Caco-2 (cell line): Measurements from ENCODE around the gene PFKFB4. TPM values are rescaled to one million over a fixed set of nuclear protein-coding genes. Genes with fewer than 3 reads are reported as not detected.

Experiments
- BruUV-seq: library from RNA; stranded (reverse); fragments of 400-500 nt; replicated peaks from 2 replicates; lab custom pipeline; 2021; lab: Mats Ljungman, UMichigan
- CTCF ChIA-PET: fragments of 300-600 bp; sonication (Branson Sonifier 250); formaldehyde crosslinking; loops from one replicate; lab custom pipeline; 2022; ENCODE audit warnings: antibody characterized with exemption; lab: Charles Lee
- POLR2A ChIA-PET: fragments of 300-600 bp; sonication (Branson Sonifier 250); formaldehyde crosslinking; loops from one replicate; lab custom pipeline; 2022; ENCODE audit warnings: antibody characterized with exemption; lab: Charles Lee
- DNase-seq, 2 experiments: peaks; one replicate each; pipeline versions ENCODE4 v3.0.0 to v3.0.0-alpha.2; 2020 to 2022
- H3K27me3 ChIP-seq: replicated peaks from 2 replicates; pipeline ENCODE4 v1.6.0; 2011; ENCODE audit warnings: low read length; ENCODE audit not compliant: control insufficient read depth, insufficient read depth
- H3K36me3 ChIP-seq: 2 replicates; pipeline ENCODE4 v1.5.1; 2011; ENCODE audit warnings: low read length; ENCODE audit not compliant: control insufficient read depth, insufficient read depth
- H3K4me1 ChIP-seq: fragments of 250-450 bp; sonication (Bioruptor Pico); 2 replicates; pipeline ENCODE4 v1.5.1; 2020; ENCODE audit warnings: mild to moderate bottlenecking
- H3K4me3 ChIP-seq: 2 replicates; pipeline ENCODE4 v1.5.1; 2011; ENCODE audit warnings: low read depth, mild to moderate bottlenecking, control low read depth, low read length
- H3K9me3 ChIP-seq: fragments of 250-450 bp; sonication (Bioruptor Pico); 2 replicates; pipeline ENCODE4 v1.5.1; 2020; ENCODE audit warnings: mild to moderate bottlenecking, moderate library complexity
- H3K27ac Mint-ChIP-seq: one replicate; pipeline ENCODE4 v1.8.0; 2022; ENCODE audit warnings: mixed read lengths; ENCODE audit not compliant: unreplicated experiment
- H3K27me3 Mint-ChIP-seq: one replicate; pipeline ENCODE4 v1.8.0; 2022; ENCODE audit warnings: mixed read lengths; ENCODE audit not compliant: insufficient read depth, unreplicated experiment
- H3K36me3 Mint-ChIP-seq: one replicate; pipeline ENCODE4 v1.8.0; 2022; ENCODE audit warnings: mild to moderate bottlenecking, mixed read lengths; ENCODE audit not compliant: insufficient read depth, unreplicated experiment
- H3K4me1 Mint-ChIP-seq: one replicate; pipeline ENCODE4 v1.8.0; 2022; ENCODE audit warnings: low read depth, mixed read lengths; ENCODE audit not compliant: unreplicated experiment
- H3K4me3 Mint-ChIP-seq: one replicate; pipeline ENCODE4 v1.8.0; 2022; ENCODE audit warnings: mild to moderate bottlenecking, moderate library complexity, mixed read lengths; ENCODE audit not compliant: unreplicated experiment
- H3K9me3 Mint-ChIP-seq: one replicate; pipeline ENCODE4 v1.8.0; 2022; ENCODE audit warnings: mixed read lengths; ENCODE audit not compliant: unreplicated experiment
- intact Hi-C: fragments of 100-400 bp; cut with micrococcal nuclease; formaldehyde crosslinking; loops from one replicate; pipeline ENCODE4 v1.10.0; 2022; ENCODE audit not compliant: unreplicated experiment
- total RNA-seq: library from RNA; stranded (reverse); gene quantifications from 2 replicates; pipeline ENCODE4 v1.2.3, GENCODE V29; 2022
- TF ChIP-seq, protein P1 (sequence below), 2 experiments: fragments of 200-600 bp in 1 of 2; IDR thresholded peaks; 1 replicate in 1 of 2; 2 replicates in 1 of 2; pipeline versions ENCODE4 v1.5.1 to v1.8.0; 2011 to 2022; ENCODE audit warnings: antibody characterized with exemption in 1 of 2, control low read depth in 1 of 2, inconsistent platforms in 1 of 2, low read depth in 1 of 2, low read length in 1 of 2, mild to moderate bottlenecking in 1 of 2, moderate library complexity in 1 of 2; ENCODE audit not compliant: insufficient read depth in 1 of 2, severe bottlenecking in 1 of 2, unreplicated experiment in 1 of 2

The PFKFB4 gene
- total RNA-seq, 1 experiment from 2014 or later: 11.2 TPM

DNA sequence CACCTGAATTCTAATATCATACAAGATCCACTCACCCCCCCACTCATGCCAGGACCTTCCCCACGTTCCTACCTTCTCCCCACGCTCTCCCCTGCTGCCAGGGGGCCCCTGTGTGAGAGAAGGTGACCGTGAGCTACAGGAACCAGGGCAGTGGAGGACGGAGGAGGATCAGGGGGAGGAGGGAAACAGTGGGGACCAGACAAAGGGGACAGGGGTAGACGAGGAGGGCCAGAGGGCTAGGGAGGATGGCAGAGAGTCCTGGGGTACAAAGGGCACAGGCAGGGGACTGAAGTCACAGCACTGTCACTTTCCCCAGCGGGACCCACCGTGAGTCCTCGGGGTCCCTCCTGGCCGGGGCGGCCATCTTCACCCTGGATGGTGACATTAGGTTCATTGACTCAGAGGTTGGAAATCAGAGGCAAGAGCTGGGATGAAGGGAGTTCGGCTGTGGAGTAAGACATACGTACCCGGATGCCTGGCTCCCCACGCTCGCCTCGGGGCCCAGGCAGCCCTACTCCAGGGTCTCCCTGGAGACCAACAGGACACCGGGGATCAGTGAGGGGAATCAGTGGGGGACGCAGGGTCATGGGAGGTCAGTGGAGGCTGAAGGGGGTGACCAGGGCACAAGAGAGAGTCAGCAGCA lies 13.3 kb upstream of the PFKFB4 start:
- Mint-ChIP-seq H3K4me3 (no peak overlapping the region), H3K27ac (no peak overlapping the region), H3K4me1 (no peaks in the 10 kb centered on the region), H3K9me3 (no peaks in the 10 kb centered on the region), H3K27me3 (no peaks in the 10 kb centered on the region), H3K36me3 (no peaks in the 10 kb centered on the region)
- H3K4me3 ChIP-seq: no peak overlapping the region
- no peaks in the 10 kb centered on the region for H3K27me3 ChIP-seq
- no peak for DNase-seq
- BruUV-seq: no TSS peak
- no peaks in the 10 kb centered on the region for H3K4me1 ChIP-seq
- no peaks in the 10 kb centered on the region for H3K36me3 ChIP-seq
- intact Hi-C loops: no loop called here
- H3K9me3 ChIP-seq: no peaks in the 10 kb centered on the region
- TF ChIP-seq, protein P1, sequence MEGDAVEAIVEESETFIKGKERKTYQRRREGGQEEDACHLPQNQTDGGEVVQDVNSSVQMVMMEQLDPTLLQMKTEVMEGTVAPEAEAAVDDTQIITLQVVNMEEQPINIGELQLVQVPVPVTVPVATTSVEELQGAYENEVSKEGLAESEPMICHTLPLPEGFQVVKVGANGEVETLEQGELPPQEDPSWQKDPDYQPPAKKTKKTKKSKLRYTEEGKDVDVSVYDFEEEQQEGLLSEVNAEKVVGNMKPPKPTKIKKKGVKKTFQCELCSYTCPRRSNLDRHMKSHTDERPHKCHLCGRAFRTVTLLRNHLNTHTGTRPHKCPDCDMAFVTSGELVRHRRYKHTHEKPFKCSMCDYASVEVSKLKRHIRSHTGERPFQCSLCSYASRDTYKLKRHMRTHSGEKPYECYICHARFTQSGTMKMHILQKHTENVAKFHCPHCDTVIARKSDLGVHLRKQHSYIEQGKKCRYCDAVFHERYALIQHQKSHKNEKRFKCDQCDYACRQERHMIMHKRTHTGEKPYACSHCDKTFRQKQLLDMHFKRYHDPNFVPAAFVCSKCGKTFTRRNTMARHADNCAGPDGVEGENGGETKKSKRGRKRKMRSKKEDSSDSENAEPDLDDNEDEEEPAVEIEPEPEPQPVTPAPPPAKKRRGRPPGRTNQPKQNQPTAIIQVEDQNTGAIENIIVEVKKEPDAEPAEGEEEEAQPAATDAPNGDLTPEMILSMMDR (IDR thresholded peaks at IDR 0.05; ENCODE audit: insufficient read depth in 1 of 2, low read depth in 1 of 2, low read length in 1 of 2, severe bottlenecking in 1 of 2, unreplicated experiment in 1 of 2): no peak
- ChIA-PET POLR2A (no interaction called here), CTCF (no interaction called here)

DNA sequence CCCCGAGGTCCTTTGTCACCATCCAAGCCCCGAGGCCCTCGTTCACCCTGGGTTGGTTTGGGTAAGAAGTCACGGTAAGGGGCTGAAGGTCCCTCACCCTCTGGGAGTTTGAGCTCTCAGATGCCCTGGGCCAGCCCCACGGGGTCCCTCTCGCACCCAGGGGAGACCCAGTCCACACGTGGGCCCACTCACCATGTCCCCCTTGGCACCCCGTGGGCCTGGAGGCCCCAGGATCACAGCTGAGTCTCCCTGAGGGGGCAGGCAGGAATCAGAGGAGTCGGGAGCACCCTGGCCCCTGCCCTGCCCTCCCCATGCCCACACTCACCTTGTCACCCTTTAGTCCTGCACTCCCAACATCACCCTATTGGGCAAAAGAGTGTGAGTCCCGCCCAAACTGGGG lies 12.8 kb upstream of the PFKFB4 start:
- TF ChIP-seq, protein P1 (IDR thresholded peaks at IDR 0.05; ENCODE audit: insufficient read depth in 1 of 2, low read depth in 1 of 2, low read length in 1 of 2, severe bottlenecking in 1 of 2, unreplicated experiment in 1 of 2): no peak
- H3K9me3 ChIP-seq: no peaks in the 10 kb centered on the region
- H3K4me1 Mint-ChIP-seq: no peaks in the 10 kb centered on the region
- no TSS peak for BruUV-seq
- ChIA-PET CTCF (no interaction called here), POLR2A (no interaction called here)
- no peak for DNase-seq
- no peaks in the 10 kb centered on the region for H3K36me3 ChIP-seq
- H3K4me3 ChIP-seq: no peak overlapping the region
- no peaks in the 10 kb centered on the region for H3K4me1 ChIP-seq
- intact Hi-C loops: no loop called here
- H3K27me3 ChIP-seq: no peaks in the 10 kb centered on the region
- no peak overlapping the region for H3K4me3 Mint-ChIP-seq
- H3K9me3 Mint-ChIP-seq: no peaks in the 10 kb centered on the region
- H3K27ac Mint-ChIP-seq: no peak overlapping the region
- H3K36me3 Mint-ChIP-seq: no peaks in the 10 kb centered on the region
- no peaks in the 10 kb centered on the region for H3K27me3 Mint-ChIP-seq

DNA sequence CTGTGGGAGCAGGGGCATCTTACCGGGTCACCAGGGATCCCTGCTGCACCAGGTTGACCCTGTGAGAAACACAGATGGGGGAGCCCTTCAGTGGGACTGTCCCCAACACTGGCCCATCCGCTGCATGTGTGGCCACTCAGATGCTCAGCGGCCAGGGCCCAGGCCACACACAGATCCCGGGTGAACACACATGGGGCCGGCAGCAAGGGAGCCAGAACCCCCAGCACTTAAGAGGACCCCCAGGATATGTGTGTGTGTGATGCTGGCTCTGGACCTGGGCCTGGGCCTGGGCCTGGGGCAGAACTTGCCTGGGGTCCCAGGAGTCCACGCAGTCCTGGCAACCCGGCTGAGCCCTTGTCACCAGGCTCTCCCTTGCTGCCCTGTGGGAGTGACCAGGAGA lies 11.9 kb upstream of the PFKFB4 start:
- Histone ChIP-seq H3K9me3 (no peaks in the 10 kb centered on the region), H3K4me3 (no peak overlapping the region), H3K36me3 (no peaks in the 10 kb centered on the region), H3K4me1 (no peaks in the 10 kb centered on the region), H3K27me3 (no peaks in the 10 kb centered on the region)
- Mint-ChIP-seq H3K36me3 (no peaks in the 10 kb centered on the region), H3K9me3 (no peaks in the 10 kb centered on the region), H3K4me3 (no peak overlapping the region), H3K27ac (no peak overlapping the region), H3K4me1 (no peaks in the 10 kb centered on the region), H3K27me3 (no peaks in the 10 kb centered on the region)
- TF ChIP-seq, protein P1 (IDR thresholded peaks at IDR 0.05; ENCODE audit: insufficient read depth in 1 of 2, low read depth in 1 of 2, low read length in 1 of 2, severe bottlenecking in 1 of 2, unreplicated experiment in 1 of 2): no peak
- BruUV-seq: no TSS peak
- ChIA-PET POLR2A (no interaction called here), CTCF (no interaction called here)
- intact Hi-C loops: no loop called here
- DNase-seq: no peak
